Activated B cell treated with CpG ODN at 0.5 μM for 24 hours (primary cell): ENCODE results near the gene ALPI. TPM values are rescaled to one million over a fixed set of nuclear protein-coding genes. Genes with fewer than 3 reads are reported as not detected.

Experiments
- ATAC-seq: fragments of 200-7000 bp; cut with Tn5 transposase; one replicate; pipeline ENCODE4 v1.10.0; 2021; ENCODE audit warnings: low read depth, mild to moderate bottlenecking, moderate library complexity
- CTCF ChIA-PET: fragments of 350-600 bp; sonication (Branson Sonifier 250); formaldehyde crosslinking; loops from one replicate; lab custom pipeline; 2021; ENCODE audit warnings: antibody characterized with exemption; lab: Charles Lee
- POLR2A ChIA-PET: fragments of 350-600 bp; sonication (Branson Sonifier 250); formaldehyde crosslinking; loops from one replicate; lab custom pipeline; 2021; ENCODE audit warnings: antibody characterized with exemption; lab: Charles Lee
- DNase-seq: peaks from one replicate; pipeline ENCODE4 v3.0.0; 2022
- H3K27ac Mint-ChIP-seq: one replicate; pipeline ENCODE4 v1.8.0; 2020; ENCODE audit warnings: mixed read lengths
- H3K27me3 Mint-ChIP-seq: one replicate; pipeline ENCODE4 v1.8.0; 2021; ENCODE audit warnings: mixed read lengths
- H3K36me3 Mint-ChIP-seq: one replicate; pipeline ENCODE4 v1.8.0; 2021; ENCODE audit warnings: low read depth, mixed read lengths
- H3K4me1 Mint-ChIP-seq: one replicate; pipeline ENCODE4 v1.8.0; 2021; ENCODE audit warnings: mixed read lengths
- H3K4me3 Mint-ChIP-seq: one replicate; pipeline ENCODE4 v1.8.0; 2020; ENCODE audit warnings: mild to moderate bottlenecking, mixed read lengths
- H3K9me3 Mint-ChIP-seq: one replicate; pipeline ENCODE4 v1.8.0; 2020; ENCODE audit warnings: mixed read lengths
- CTCF ChIP-seq: fragments of 200-600 bp; IDR thresholded peaks from one replicate; pipeline ENCODE4 v1.8.0; 2022; ENCODE audit warnings: antibody characterized with exemption, mild to moderate bottlenecking
- intact Hi-C: fragments of 100-400 bp; cut with micrococcal nuclease; formaldehyde crosslinking; loops from one replicate; pipeline ENCODE4 v1.15.1; 2024
- total RNA-seq: library from RNA; stranded (reverse); gene quantifications from 2 replicates; pipeline ENCODE4 v1.2.3, GENCODE V29; 2022

The ALPI gene
- total RNA-seq, 1 donor from 2014 or later: not detected

- ATAC-seq (no peak), DNase-seq (no peak)
- no peaks in the 10 kb centered on the region for H3K9me3 Mint-ChIP-seq
- POLR2A ChIA-PET: no interaction called here
- H3K4me3 Mint-ChIP-seq: no peak overlapping the region
- CTCF ChIA-PET: no interaction called here
- intact Hi-C loops: no loop called here
- TF ChIP-seq CTCF: no peak
- H3K27me3 Mint-ChIP-seq: peaks cover 3% of the 10 kb centered on the region
- H3K36me3 Mint-ChIP-seq: no peaks in the 10 kb centered on the region
- no peak overlapping the region for H3K27ac Mint-ChIP-seq
- peaks cover 11% of the 10 kb centered on the region for H3K4me1 Mint-ChIP-seq
Measured at GRCh38 chr2:232464544-232464885, 8.6 kb downstream of the ALPI start.

- POLR2A ChIA-PET: no interaction called here
- TF ChIP-seq CTCF: no peak
- Mint-ChIP-seq H3K27ac (no peak overlapping the region), H3K9me3 (no peaks in the 10 kb centered on the region), H3K36me3 (no peaks in the 10 kb centered on the region), H3K4me1 (peaks cover 11% of the 10 kb centered on the region), H3K4me3 (no peak overlapping the region), H3K27me3 (peaks cover 3% of the 10 kb centered on the region)
- CTCF ChIA-PET: no interaction called here
- DNase-seq (no peak), ATAC-seq (no peak)
- intact Hi-C loops: no loop called here
Measured at GRCh38 chr2:232465061-232465460, 9.1 kb downstream of the ALPI start.

GRCh38 chr2:232466221-232466620 lies 10.3 kb downstream of the ALPI start:
- H3K27ac Mint-ChIP-seq: no peak overlapping the region
- no peaks in the 10 kb centered on the region for H3K36me3 Mint-ChIP-seq
- no peak for TF ChIP-seq CTCF
- H3K4me3 Mint-ChIP-seq: no peak overlapping the region
- DNase-seq: no peak
- intact Hi-C loops: no loop called here
- ChIA-PET POLR2A (no interaction called here), CTCF (no interaction called here)
- peaks cover 11% of the 10 kb centered on the region for H3K4me1 Mint-ChIP-seq
- H3K9me3 Mint-ChIP-seq: no peaks in the 10 kb centered on the region
- H3K27me3 Mint-ChIP-seq: no peaks in the 10 kb centered on the region
- ATAC-seq: no peak

GRCh38 chr2:232473467-232473890 lies 17.5 kb downstream of the ALPI start:
- DNase-seq (no peak), ATAC-seq (no peak)
- Mint-ChIP-seq H3K9me3 (peaks cover 18% of the 10 kb centered on the region), H3K4me1 (no peaks in the 10 kb centered on the region), H3K4me3 (no peak overlapping the region), H3K36me3 (no peaks in the 10 kb centered on the region), H3K27me3 (peaks cover 22% of the 10 kb centered on the region), H3K27ac (no peak overlapping the region)
- POLR2A ChIA-PET: no interaction called here
- intact Hi-C loops: no loop called here
- CTCF ChIA-PET: no interaction called here
- no peak for TF ChIP-seq CTCF

DNA sequence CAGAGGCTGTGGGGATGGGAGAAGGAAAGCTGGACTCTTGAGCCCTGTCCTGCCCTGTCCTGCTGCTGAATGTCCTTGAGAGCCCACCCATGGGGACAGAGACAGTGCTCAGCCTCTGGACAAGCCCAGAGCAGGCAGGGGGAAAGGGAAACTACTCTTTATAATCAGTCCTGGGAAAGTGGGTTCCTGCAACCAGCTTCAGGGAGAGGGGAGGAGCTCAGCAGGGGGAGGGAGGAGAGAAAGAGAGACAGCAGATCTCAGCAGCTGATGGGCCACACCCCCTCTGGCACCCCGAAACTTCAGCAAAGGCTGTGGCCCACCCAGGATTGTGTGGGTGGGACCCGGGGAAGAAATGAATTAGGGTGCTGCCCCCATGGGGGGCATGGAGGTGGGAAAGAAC lies 20.1 kb downstream of the ALPI start:
- TF ChIP-seq CTCF: no peak
- POLR2A ChIA-PET: no interaction called here
- H3K4me1 Mint-ChIP-seq: no peaks in the 10 kb centered on the region
- H3K27me3 Mint-ChIP-seq: peaks cover 22% of the 10 kb centered on the region
- no peak for DNase-seq
- no peaks in the 10 kb centered on the region for H3K36me3 Mint-ChIP-seq
- peaks cover 18% of the 10 kb centered on the region for H3K9me3 Mint-ChIP-seq
- H3K4me3 Mint-ChIP-seq: no peak overlapping the region
- ATAC-seq: no peak
- CTCF ChIA-PET: interaction anchor here (0.6 kb wide), 1 partner anchor 600 kb away, joined by 3 read pairs; no protein-coding TSS in a partner anchor
- no peak overlapping the region for H3K27ac Mint-ChIP-seq
- intact Hi-C loops: no loop called here
